ENCODE results near the gene B4GAT1. TPM values are rescaled to one million over a fixed set of nuclear protein-coding genes. Genes with fewer than 3 reads are reported as not detected.

The B4GAT1 gene
- total RNA-seq, 1 experiment from 2014 or later: 6.7 TPM

- H3K4me2 ChIP-seq (ENCODE audit: low read length): peak overlapping the region; percentile 86
Measured at GRCh38 chr11:66369073-66369894, 21.9 kb upstream of the B4GAT1 start.

GRCh38 chr11:66368484-66368883, 21.1 kb upstream of the B4GAT1 start:
- intact Hi-C loops (cut with micrococcal nuclease): no loop called here
- BruUV-seq (replicated peaks): no TSS peak
- CTCF ChIA-PET: no interaction called here
- TF ChIP-seq SIN3A (IDR thresholded peaks at IDR 0.05; ENCODE audit: low read depth): no peak
- TF ChIP-seq ZNF274 (IDR thresholded peaks at IDR 0.05; ENCODE audit: low read depth, low read length): no peak
- TF ChIP-seq POLR2AphosphoS5 (IDR thresholded peaks at IDR 0.05; ENCODE audit: low read depth, low read length): no peak
- TF ChIP-seq EZH2phosphoT487 (IDR thresholded peaks at IDR 0.05; ENCODE audit: borderline replicate concordance): no peak
- no peak for TF ChIP-seq ELF1 (IDR thresholded peaks at IDR 0.05; ENCODE audit: borderline replicate concordance, low read depth)
- no peak for TF ChIP-seq CBX3 (IDR thresholded peaks at IDR 0.05; ENCODE audit: low read depth)
- no peak for TF ChIP-seq YY1 (IDR thresholded peaks at IDR 0.05; ENCODE audit: extremely low read depth, insufficient replicate concordance, low read depth, low read length)
- no peak for TF ChIP-seq FOSL1 (IDR thresholded peaks at IDR 0.05; ENCODE audit: low read depth)
- no peak for TF ChIP-seq EZH2 (IDR thresholded peaks at IDR 0.05)
- no peak for TF ChIP-seq SP1 (IDR thresholded peaks at IDR 0.05; ENCODE audit: low read depth)
- no peak for TF ChIP-seq REST (IDR thresholded peaks at IDR 0.05; ENCODE audit: low read depth)
- no peak for TF ChIP-seq SRF (IDR thresholded peaks at IDR 0.05; ENCODE audit: low read depth)
- no peak for TF ChIP-seq JUND (IDR thresholded peaks at IDR 0.05)
- TF ChIP-seq MAX (IDR thresholded peaks at IDR 0.05): no peak
- no peak for TF ChIP-seq POLR2A (IDR thresholded peaks at IDR 0.05; ENCODE audit: borderline replicate concordance, extremely low read depth, insufficient read depth, insufficient read length)
- no peak for TF ChIP-seq EGR1 (IDR thresholded peaks at IDR 0.05; ENCODE audit: low read depth)

More at GRCh38 chr11:66369073-66369894, 21.9 kb upstream of the B4GAT1 start:
- CTCF ChIA-PET: interaction anchor here (3.2 kb wide), 1 partner anchor 17 kb away, joined by 25 read pairs; no protein-coding TSS in a partner anchor
- Histone ChIP-seq H4K20me1 (ENCODE audit: insufficient read depth) (no peaks in the 10 kb centered on the region), H3K4me1 (ENCODE audit: control insufficient read depth in 1 of 2, insufficient read depth in 2 of 2, low read length in 2 of 2) (peaks cover 19 to 37% of the 10 kb centered on the region in 2 experiments), H3K79me2 (ENCODE audit: insufficient read depth, low read length) (peaks cover 40% of the 10 kb centered on the region), H3K27ac (ENCODE audit: low read depth, low read length) (peak overlapping the region; percentile 99), H3K9me2 (ENCODE audit: insufficient read depth) (no peaks in the 10 kb centered on the region), H3K4me3 (replicated peaks in 1 of 2; ENCODE audit: low read depth in 1 of 2, low read length in 2 of 2) (peak overlapping the region; percentile 76 to 88; a peak in 3 of 4 replicates), H2AFZ (ENCODE audit: low read depth, low read length, poor library complexity, severe bottlenecking) (no peak overlapping the region), H3K9me3 (ENCODE audit: control insufficient read depth in 1 of 2, insufficient read depth in 1 of 2, low read depth in 1 of 2, low read length in 2 of 2) (no peaks in the 10 kb centered on the region), H3K9ac (ENCODE audit: low read length) (peak overlapping the region; percentile 99), H3K36me3 (ENCODE audit: control insufficient read depth in 1 of 2, insufficient read depth in 2 of 2, low read length in 2 of 2) (peaks cover 30 to 47% of the 10 kb centered on the region in 2 experiments), H3K27me3 (ENCODE audit: insufficient read depth, low read length) (no peaks in the 10 kb centered on the region)
- RAD21 ChIA-PET (ENCODE audit: low non-redundant PET in 1 of 2, low total read pairs in 2 of 2, uncharacterized antibody in 2 of 2, unreplicated experiment in 2 of 2): no interaction called here
- DNase-seq (ENCODE audit: low read depth, low spot score): no peak
- POLR2A ChIA-PET: no interaction called here
- no TSS peak for BruUV-seq (replicated peaks)
- intact Hi-C loops (cut with micrococcal nuclease): no loop called here
- TF ChIP-seq EZH2phosphoT487 (IDR thresholded peaks at IDR 0.05; ENCODE audit: borderline replicate concordance) (no peak), POLR2AphosphoS5 (IDR thresholded peaks at IDR 0.05; ENCODE audit: low read depth, low read length) (peak; percentile 15; the same call in 1 of the 2 replicates)
- no peak for ATAC-seq

More at GRCh38 chr11:66368484-66368883, 21.1 kb upstream of the B4GAT1 start:
- Histone ChIP-seq H3K9me3 (ENCODE audit: control insufficient read depth in 1 of 2, insufficient read depth in 1 of 2, low read depth in 1 of 2, low read length in 2 of 2) (no peaks in the 10 kb centered on the region), H3K4me1 (ENCODE audit: control insufficient read depth in 1 of 2, insufficient read depth in 2 of 2, low read length in 2 of 2) (peaks cover 15 to 31% of the 10 kb centered on the region in 2 experiments), H3K9me2 (ENCODE audit: insufficient read depth) (no peaks in the 10 kb centered on the region), H3K27me3 (ENCODE audit: insufficient read depth, low read length) (no peaks in the 10 kb centered on the region), H2AFZ (ENCODE audit: low read depth, low read length, poor library complexity, severe bottlenecking) (no peak overlapping the region), H3K4me2 (ENCODE audit: low read length) (no peak overlapping the region), H3K9ac (ENCODE audit: low read length) (no peak overlapping the region), H3K27ac (ENCODE audit: low read depth, low read length) (peak overlapping the region; percentile 24; the same call in 1 of the 2 replicates), H3K36me3 (ENCODE audit: control insufficient read depth in 1 of 2, insufficient read depth in 2 of 2, low read length in 2 of 2) (peaks cover 30 to 48% of the 10 kb centered on the region in 2 experiments), H4K20me1 (ENCODE audit: insufficient read depth) (no peaks in the 10 kb centered on the region), H3K79me2 (ENCODE audit: insufficient read depth, low read length) (peaks cover 40% of the 10 kb centered on the region), H3K4me3 (replicated peaks in 1 of 2; ENCODE audit: low read depth in 1 of 2, low read length in 2 of 2) (no peak overlapping the region)
- ChIA-PET POLR2A (no interaction called here), RAD21 (ENCODE audit: low non-redundant PET in 1 of 2, low total read pairs in 2 of 2, uncharacterized antibody in 2 of 2, unreplicated experiment in 2 of 2) (no interaction called here)
- DNase-seq (ENCODE audit: low read depth, low spot score): no peak
- no peak for ATAC-seq
